HepG2 (cell line): Measurements from ENCODE around the gene HARS2. TPM values are rescaled to one million over a fixed set of nuclear protein-coding genes. Genes with fewer than 3 reads are reported as not detected.
A peak's percentile ranks its signal among the peaks of the same experiment; 100 is the strongest.

ENCODE experiments used
- AKNA ChIP-seq: sonication (generic); formaldehyde crosslinking; IDR thresholded peaks from 2 replicates; pipeline ENCODE4 v1.4.0; 2020; ENCODE audit warnings: missing genetic modification reagents, borderline replicate concordance
- CHD4 ChIP-seq: fragments of 200-600 bp; sonication (generic); IDR thresholded peaks from 2 replicates; pipeline ENCODE4 v1.7.0; 2017; ENCODE audit warnings: mild to moderate bottlenecking, low read length, borderline replicate concordance
- E2F2 ChIP-seq: sonication (generic); formaldehyde crosslinking; IDR thresholded peaks from 2 replicates; pipeline ENCODE4 v1.4.0; 2020; ENCODE audit warnings: missing genetic modification reagents, borderline replicate concordance
- ETV5 ChIP-seq: IDR thresholded peaks from 2 replicates; pipeline ENCODE4 v1.6.1; 2018; ENCODE audit warnings: missing biosample characterization, missing genetic modification reagents, inconsistent platforms, borderline replicate concordance
- FOXA3 ChIP-seq: IDR thresholded peaks from 2 replicates; pipeline ENCODE4 v1.6.1; 2016; ENCODE audit warnings: missing genetic modification reagents, missing compliant biosample characterization
- GABPA ChIP-seq, 2 experiments: IDR thresholded peaks; 2 replicates each; pipeline ENCODE4 v1.6.1; 2011 to 2016; ENCODE audit warnings: low read depth in 2 of 2, low read length in 1 of 2, missing biosample characterization in 1 of 2, missing genetic modification characterization in 1 of 2
- HMG20A ChIP-seq: IDR thresholded peaks from 2 replicates; pipeline ENCODE4 v1.6.1; 2016; ENCODE audit warnings: borderline replicate concordance
- KLF15 ChIP-seq: sonication (generic); formaldehyde crosslinking; IDR thresholded peaks from 2 replicates; pipeline ENCODE4 v1.8.1; 2023; ENCODE audit warnings: borderline replicate concordance, mild to moderate bottlenecking, inconsistent platforms, missing genetic modification reagents, mixed read lengths
- TBX2 ChIP-seq: sonication (generic); formaldehyde crosslinking; IDR thresholded peaks from 2 replicates; pipeline ENCODE4 v1.5.0; 2020; ENCODE audit warnings: missing genetic modification reagents, mild to moderate bottlenecking, borderline replicate concordance
- TOPORS ChIP-seq: sonication (generic); formaldehyde crosslinking; IDR thresholded peaks from 2 replicates; pipeline ENCODE4 v1.8.0; 2023; ENCODE audit warnings: mild to moderate bottlenecking, missing genetic modification reagents
- ZBTB44 ChIP-seq: sonication (generic); formaldehyde crosslinking; IDR thresholded peaks from 2 replicates; pipeline ENCODE4 v1.4.0; 2020; ENCODE audit warnings: missing genetic modification reagents
- ZNF225 ChIP-seq: sonication (generic); formaldehyde crosslinking; IDR thresholded peaks from 2 replicates; pipeline ENCODE4 v1.4.0; 2020; ENCODE audit warnings: mild to moderate bottlenecking, missing genetic modification reagents
- ZNF343 ChIP-seq: sonication (generic); formaldehyde crosslinking; IDR thresholded peaks from 2 replicates; pipeline ENCODE4 v1.4.0; 2020; ENCODE audit warnings: mild to moderate bottlenecking, missing genetic modification reagents
- ZNF576 ChIP-seq: sonication (generic); formaldehyde crosslinking; IDR thresholded peaks from 2 replicates; pipeline ENCODE4 v1.4.0; 2020; ENCODE audit warnings: mild to moderate bottlenecking, missing genetic modification reagents
- ZNF644 ChIP-seq: IDR thresholded peaks from 2 replicates; pipeline ENCODE4 v1.6.1; 2016; ENCODE audit warnings: low read depth
- ZNF691 ChIP-seq: sonication (generic); formaldehyde crosslinking; IDR thresholded peaks from 2 replicates; pipeline ENCODE4 v1.4.0; 2020; ENCODE audit warnings: missing genetic modification reagents, low read depth, mild to moderate bottlenecking, borderline replicate concordance
- ZNF883 ChIP-seq: sonication (generic); formaldehyde crosslinking; IDR thresholded peaks from 2 replicates; pipeline ENCODE4 v1.5.1; 2020; ENCODE audit warnings: mild to moderate bottlenecking, missing genetic modification reagents; ENCODE audit errors: not compliant biosample characterization
- polyA plus RNA-seq, 8 experiments: library from polyadenylated mRNA; depleted of rRNA in 3 of 8; stranded (reverse) in 7 of 8; unstranded in 1 of 8; fragments of >200 nt; fragmentation: Illumina TruSeq in 4 of 8; extraction: Trizol in 4 of 8; gene quantifications; 2 replicates each; pipeline versions ENCODE4 v1.2.1 to v1.2.3, GENCODE V29; 2011 to 2016; ENCODE audit warnings: low read depth in 4 of 8, missing spikeins in 1 of 8, mixed read lengths in 1 of 8; ENCODE audit not compliant: insufficient read depth in 1 of 8
- total RNA-seq, 5 experiments: library from RNA; depleted of rRNA; stranded (reverse); fragments of >200 nt; fragmentation: Illumina TruSeq; extraction: Trizol; gene quantifications; 2 replicates each; pipeline ENCODE4 v1.2.3, GENCODE V29; 2016; ENCODE audit warnings: low read depth in 1 of 5
- TF ChIP-seq, protein P1 (sequence below): sonication (generic); formaldehyde crosslinking; IDR thresholded peaks from 2 replicates; pipeline ENCODE4 v1.4.0; 2020; ENCODE audit warnings: missing genetic modification reagents

Gene HARS2
- total and polyA plus RNA-seq, 2 of the 13 experiments (the other 11 are each of a cell fraction or from before 2014, with no cell fraction given), result 17.9 to 25.8 TPM

DNA sequence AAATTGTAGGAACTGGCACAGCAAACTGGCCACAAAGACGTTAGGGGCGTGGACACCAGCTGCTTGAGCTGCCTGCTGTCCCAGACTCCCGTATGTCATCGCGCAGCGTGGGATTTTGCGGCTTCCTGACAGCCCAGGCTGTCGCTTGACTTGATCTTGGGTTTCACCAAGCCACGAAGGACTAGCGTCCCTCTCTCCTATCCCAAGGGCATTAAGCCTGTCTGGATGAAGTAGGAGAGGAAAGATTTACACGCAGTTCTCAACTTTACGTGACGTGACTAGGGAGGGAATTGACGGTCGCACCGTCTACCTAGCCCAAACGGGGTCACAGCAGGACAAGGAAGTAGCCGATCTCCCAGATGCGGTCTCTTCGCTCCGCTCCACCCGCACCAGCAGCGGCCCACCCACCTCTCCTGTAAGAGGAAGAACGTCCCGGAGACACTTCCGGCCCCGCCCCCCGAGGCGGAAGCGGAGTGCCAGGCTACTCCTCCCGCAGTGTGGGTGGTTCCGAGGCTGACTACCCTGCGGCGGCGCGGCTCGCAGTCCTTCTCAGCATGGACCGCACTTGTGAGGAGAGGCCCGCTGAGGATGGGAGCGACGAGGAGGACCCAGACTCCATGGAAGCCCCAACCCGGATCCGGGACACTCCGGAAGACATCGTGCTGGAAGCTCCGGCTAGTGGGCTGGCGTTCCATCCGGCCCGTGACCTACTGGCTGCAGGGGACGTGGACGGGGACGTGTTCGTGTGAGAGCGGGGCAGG, 26.7 kb upstream of the HARS2 start, which contains the start of gene WDR55 (continued):
- TF ChIP-seq AKNA (CRISPR knock-in tag), result no peak
- no peak for TF ChIP-seq ZNF644
- TF ChIP-seq ZNF225, result peak; percentile 86
- TF ChIP-seq E2F2 (CRISPR knock-in tag), result no peak
- no peak for TF ChIP-seq ZBTB44 (CRISPR knock-in tag)
- TF ChIP-seq ZNF883 (CRISPR knock-in tag), result no peak
- TF ChIP-seq, protein P1, sequence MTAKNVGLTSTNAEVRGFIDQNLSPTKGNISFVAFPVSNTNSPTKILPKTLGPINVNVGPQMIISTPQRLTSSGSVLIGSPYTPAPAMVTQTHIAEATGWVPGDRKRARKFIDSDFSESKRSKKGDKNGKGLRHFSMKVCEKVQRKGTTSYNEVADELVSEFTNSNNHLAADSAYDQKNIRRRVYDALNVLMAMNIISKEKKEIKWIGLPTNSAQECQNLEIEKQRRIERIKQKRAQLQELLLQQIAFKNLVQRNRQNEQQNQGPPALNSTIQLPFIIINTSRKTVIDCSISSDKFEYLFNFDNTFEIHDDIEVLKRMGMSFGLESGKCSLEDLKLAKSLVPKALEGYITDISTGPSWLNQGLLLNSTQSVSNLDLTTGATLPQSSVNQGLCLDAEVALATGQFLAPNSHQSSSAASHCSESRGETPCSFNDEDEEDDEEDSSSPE (CRISPR knock-in tag), result no peak; the same call in 1 of the 2 replicates
- TF ChIP-seq ZNF343 (CRISPR knock-in tag), result no peak
- TF ChIP-seq TBX2 (CRISPR knock-in tag), result peak; percentile 80
- TF ChIP-seq FOXA3 (CRISPR knock-in tag), result no peak
- peak; percentile 90 for TF ChIP-seq GABPA (IDR thresholded peaks at IDR 0.05; ENCODE audit: low read depth, low read length)
- TF ChIP-seq GABPA (CRISPR knock-in tag; IDR thresholded peaks at IDR 0.05; ENCODE audit: low read depth), result peak; percentile 97
- no peak for TF ChIP-seq ZNF576 (CRISPR knock-in tag)
- TF ChIP-seq ZNF691, result no peak; the same call in 1 of the 2 replicates
- TF ChIP-seq TOPORS, result no peak
- TF ChIP-seq KLF15 (CRISPR knock-in tag), result no peak
- no peak for TF ChIP-seq CHD4
- peak; percentile 23; the same call in 1 of the 2 replicates for TF ChIP-seq HMG20A (CRISPR knock-in tag)
- peak; percentile 94 for TF ChIP-seq ETV5 (CRISPR knock-in tag)
